ENCODE data around the gene LYST. TPM values are rescaled to one million over a fixed set of nuclear protein-coding genes. Genes with fewer than 3 reads are reported as not detected.

LYST gene
- total RNA-seq, 1 donor from 2014 or later: 106 TPM

DNA sequence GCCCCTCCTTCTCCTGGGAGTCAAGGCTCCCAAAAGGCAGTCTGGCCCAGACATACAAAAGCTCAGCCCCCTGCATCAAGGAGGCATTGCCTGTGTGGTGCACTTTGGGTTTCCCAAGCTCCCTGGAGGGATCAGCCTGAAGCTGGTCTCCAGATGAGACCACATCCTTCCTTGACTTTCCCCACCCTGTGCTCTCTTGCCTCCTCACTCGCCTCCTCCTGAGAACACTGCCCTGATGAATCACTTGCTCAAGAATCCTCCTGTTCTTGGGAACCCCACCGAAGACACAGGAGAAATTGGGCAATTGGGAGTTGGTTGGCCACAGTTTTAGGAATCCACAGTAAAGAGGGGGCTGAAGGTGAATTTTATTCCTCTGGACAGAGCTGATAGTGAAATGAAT lies 34.8 kb upstream of the LYST start:
- peaks cover 22% of the 10 kb centered on the region for H3K4me1 Mint-ChIP-seq
- intact Hi-C loops (cut with micrococcal nuclease): no loop called here
- peaks cover 7% of the 10 kb centered on the region for H3K9me3 Mint-ChIP-seq
- peaks cover 2% of the 10 kb centered on the region for H3K27me3 Mint-ChIP-seq
- no peak overlapping the region for H3K4me3 Mint-ChIP-seq
- no peak overlapping the region for H3K27ac Mint-ChIP-seq
- H3K36me3 Mint-ChIP-seq (ENCODE audit: low read depth): no peaks in the 10 kb centered on the region
- no peak for DNase-seq

DNA sequence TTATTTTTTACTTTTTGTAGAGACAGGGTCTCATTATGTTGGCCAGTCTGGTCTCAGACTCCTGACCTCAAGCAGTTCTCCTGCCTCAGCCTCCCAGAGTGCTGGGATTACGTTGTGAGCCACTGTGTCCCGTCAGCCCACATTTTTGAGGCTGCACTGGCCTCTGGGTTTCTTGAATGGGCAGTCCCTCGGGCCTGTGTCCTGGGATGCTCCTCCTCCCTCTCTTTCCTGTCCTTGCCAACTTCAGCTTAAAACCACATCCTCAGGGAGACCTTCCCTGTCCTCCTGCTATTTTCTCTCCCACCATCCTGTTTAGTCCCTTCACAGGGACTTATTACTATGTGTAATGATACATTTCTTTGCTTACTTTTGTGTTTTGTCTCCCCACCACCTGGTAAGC lies 31.4 kb upstream of the LYST start:
- Mint-ChIP-seq H3K9me3 (peaks cover 5% of the 10 kb centered on the region), H3K4me3 (no peak overlapping the region), H3K36me3 (ENCODE audit: low read depth) (no peaks in the 10 kb centered on the region), H3K4me1 (peaks cover 22% of the 10 kb centered on the region), H3K27ac (peak overlapping the region; percentile 5), H3K27me3 (peaks cover 2% of the 10 kb centered on the region)
- intact Hi-C loops (cut with micrococcal nuclease): no loop called here
- DNase-seq: no peak

DNA sequence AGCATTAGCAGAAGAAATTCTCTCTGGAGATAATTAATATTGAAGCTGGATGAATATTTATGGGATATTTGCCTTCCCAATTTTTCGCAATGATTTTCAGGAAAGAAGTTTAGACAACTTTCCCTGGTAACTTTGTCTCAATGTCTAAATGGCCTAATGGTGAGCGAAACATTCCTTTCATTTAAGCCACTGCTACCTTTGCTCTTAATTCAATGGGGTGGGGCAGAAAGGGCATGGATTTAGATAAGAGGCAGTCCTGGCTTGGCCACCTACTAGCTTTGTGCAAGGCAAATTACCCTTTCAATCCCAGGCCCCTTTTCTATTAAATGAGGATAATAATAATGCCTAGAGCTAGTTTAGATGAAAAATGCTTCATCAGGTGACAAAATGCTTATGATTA lies 27.1 kb upstream of the LYST start:
- DNase-seq: no peak
- Mint-ChIP-seq H3K36me3 (ENCODE audit: low read depth) (no peaks in the 10 kb centered on the region), H3K4me1 (peaks cover 16% of the 10 kb centered on the region), H3K4me3 (no peak overlapping the region), H3K27me3 (no peaks in the 10 kb centered on the region), H3K27ac (no peak overlapping the region), H3K9me3 (peaks cover 5% of the 10 kb centered on the region)
- intact Hi-C loops (cut with micrococcal nuclease): no loop called here

DNA sequence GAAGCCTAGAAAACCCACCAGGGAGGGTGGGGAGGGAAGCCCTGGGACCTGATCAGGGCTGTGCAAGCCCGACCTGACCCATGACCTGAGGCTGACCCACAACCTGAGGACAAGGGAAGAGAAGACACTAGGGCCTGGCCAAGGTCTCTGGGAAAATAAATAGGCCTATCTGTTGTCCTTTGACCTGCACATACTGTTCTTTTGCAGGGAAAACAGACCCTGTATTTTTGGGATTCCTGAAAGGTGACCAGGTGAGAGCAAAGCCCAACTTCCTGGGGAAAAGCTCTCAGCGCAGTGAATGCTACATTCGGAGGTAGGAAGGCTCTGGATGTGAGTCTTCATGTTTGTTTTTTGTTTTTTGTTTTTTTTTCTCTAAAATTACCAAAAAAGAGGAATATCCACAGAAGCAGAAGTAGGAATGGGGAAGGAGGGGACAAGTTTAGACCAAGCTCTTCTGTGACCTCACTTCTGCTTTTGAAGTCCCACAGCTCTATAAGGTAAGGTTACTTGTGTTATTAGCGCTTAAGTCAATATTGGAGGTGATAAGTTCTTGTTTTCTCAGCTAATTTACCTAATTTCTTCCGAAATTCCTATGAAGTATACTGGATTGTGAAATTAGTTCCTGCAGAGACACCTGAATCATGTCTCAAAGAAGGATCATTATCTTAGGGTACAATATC lies 26.2 kb upstream of the LYST start:
- H3K36me3 Mint-ChIP-seq (ENCODE audit: low read depth): peaks cover 1% of the 10 kb centered on the region
- no peak overlapping the region for H3K27ac Mint-ChIP-seq
- peaks cover 22% of the 10 kb centered on the region for H3K4me1 Mint-ChIP-seq

DNA sequence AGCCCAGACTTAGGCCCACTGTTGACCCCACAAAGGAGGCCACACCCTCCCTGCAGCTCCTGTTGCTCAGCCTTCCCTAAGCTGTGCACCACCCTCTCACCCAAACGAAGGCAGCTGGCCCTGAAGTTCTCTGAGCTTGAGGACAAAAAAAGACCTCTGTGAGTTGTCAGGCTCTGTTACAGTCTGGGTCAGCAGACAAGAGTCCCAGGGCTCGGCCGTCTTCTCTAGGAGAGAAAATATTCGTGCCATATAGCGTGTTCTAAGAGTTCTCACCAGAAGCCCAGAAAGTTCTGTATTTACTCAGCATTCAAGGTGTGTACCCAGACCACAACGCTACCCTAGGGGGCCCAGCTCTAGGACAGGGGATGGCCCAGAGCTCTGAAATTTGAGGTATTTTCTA lies 25.5 kb upstream of the LYST start:
- intact Hi-C loops (cut with micrococcal nuclease): no loop called here
- no peak for DNase-seq
- H3K4me1 Mint-ChIP-seq: peaks cover 28% of the 10 kb centered on the region
- H3K9me3 Mint-ChIP-seq: peaks cover 4% of the 10 kb centered on the region
- H3K4me3 Mint-ChIP-seq: no peak overlapping the region
- no peak overlapping the region for H3K27ac Mint-ChIP-seq
- H3K27me3 Mint-ChIP-seq: no peaks in the 10 kb centered on the region
- peaks cover 1% of the 10 kb centered on the region for H3K36me3 Mint-ChIP-seq (ENCODE audit: low read depth)

More for the DNA sequence above, 26.2 kb upstream of the LYST start:
- no peak for DNase-seq
- H3K4me3 Mint-ChIP-seq: no peak overlapping the region
- H3K9me3 Mint-ChIP-seq: peaks cover 5% of the 10 kb centered on the region
- H3K27me3 Mint-ChIP-seq: no peaks in the 10 kb centered on the region
- intact Hi-C loops (cut with micrococcal nuclease): no loop called here

DNA sequence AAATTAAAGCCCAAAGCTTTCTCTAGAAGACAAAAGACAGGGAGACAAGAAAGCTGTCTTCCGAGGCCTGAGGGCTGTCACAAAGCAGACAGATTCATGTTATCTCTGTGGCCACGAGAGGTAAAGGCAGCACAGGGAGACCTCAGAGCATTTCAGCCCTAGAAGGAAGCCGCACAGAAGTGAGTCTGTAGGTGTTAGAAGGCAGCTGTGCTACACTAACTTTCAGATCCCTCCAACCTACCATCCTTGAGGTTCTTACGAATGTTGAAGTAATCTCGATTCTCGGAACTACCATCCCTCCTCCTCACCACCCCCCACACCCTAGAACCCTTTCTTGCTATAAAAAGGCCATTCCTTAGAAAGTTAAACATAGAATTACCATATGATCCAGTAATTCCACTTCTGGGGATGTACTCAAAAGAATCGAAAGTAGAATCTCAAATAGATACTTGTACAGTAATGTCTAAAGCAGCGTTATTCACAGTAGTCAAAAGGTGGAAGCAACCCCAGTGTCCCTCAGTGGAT lies 21.5 kb upstream of the LYST start:
- no peaks in the 10 kb centered on the region for H3K9me3 Mint-ChIP-seq
- H3K27ac Mint-ChIP-seq: peak overlapping the region; percentile 92
- H3K4me3 Mint-ChIP-seq: peak overlapping the region; percentile 59
- peaks cover 48% of the 10 kb centered on the region for H3K4me1 Mint-ChIP-seq
- peaks cover 1% of the 10 kb centered on the region for H3K36me3 Mint-ChIP-seq (ENCODE audit: low read depth)
- no peaks in the 10 kb centered on the region for H3K27me3 Mint-ChIP-seq
- peak; percentile 90 for DNase-seq
- intact Hi-C loops (cut with micrococcal nuclease): loop anchor here (1.0 kb wide), 8 partner anchors 15 to 111 kb away; no protein-coding TSS in a partner anchor

DNA sequence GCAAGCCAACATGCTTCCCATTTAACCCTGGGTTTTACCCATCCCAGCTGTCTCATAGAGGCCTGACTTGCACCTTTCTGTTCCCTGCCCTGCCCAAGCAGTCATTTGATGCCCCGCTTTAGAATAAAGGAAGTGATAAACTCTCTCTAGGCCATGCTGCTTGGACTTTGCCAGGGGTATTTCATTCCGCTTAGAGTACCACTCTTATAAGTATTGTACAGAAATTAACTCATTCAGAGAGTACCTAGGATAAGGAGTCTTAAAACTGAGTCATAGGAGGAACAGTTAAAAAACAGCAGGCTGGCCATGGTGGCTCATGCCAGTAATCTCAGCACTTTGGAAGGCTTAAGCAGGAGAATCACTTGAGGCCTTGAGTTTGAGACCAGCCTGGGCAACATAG lies 21.0 kb upstream of the LYST start:
- Mint-ChIP-seq H3K27me3 (no peaks in the 10 kb centered on the region), H3K36me3 (ENCODE audit: low read depth) (peaks cover 1% of the 10 kb centered on the region), H3K27ac (peak overlapping the region; percentile 92), H3K9me3 (no peaks in the 10 kb centered on the region), H3K4me3 (peak overlapping the region; percentile 67), H3K4me1 (peaks cover 53% of the 10 kb centered on the region)
- intact Hi-C loops (cut with micrococcal nuclease): loop anchor here (1.0 kb wide), 8 partner anchors 14 to 112 kb away; no protein-coding TSS in a partner anchor
- no peak for DNase-seq

DNA sequence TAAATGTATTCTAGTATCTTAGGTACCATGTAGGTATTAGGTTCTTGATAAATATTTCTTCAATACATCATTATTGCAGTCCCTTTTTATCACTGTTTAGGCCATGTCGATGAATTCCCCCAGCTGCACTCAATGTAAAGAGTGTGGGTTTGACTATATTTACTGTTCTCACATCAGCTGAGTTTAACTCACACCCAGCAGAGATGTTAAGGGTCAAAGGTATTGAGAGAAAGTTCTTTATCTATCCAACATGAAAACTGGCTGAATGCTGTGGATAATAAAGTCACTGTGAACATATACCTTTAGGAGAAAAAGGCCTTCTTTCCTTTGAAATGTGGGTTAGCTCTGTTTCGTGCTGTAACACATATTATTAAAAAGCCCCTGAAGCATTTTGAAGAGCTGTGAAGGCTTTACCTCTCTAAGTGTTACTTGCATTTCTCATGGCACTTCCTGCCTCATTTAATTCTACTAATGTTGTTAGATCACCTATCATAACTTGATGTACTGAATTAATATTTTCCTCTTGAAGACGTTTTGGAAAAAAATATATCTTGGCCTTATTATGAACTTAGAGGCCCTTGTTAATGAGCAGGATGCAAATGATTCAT lies 19.1 kb upstream of the LYST start:
- DNase-seq: no peak
- Mint-ChIP-seq H3K36me3 (ENCODE audit: low read depth) (peaks cover 3% of the 10 kb centered on the region), H3K4me1 (peaks cover 53% of the 10 kb centered on the region), H3K9me3 (no peaks in the 10 kb centered on the region), H3K27me3 (no peaks in the 10 kb centered on the region), H3K4me3 (no peak overlapping the region), H3K27ac (peak overlapping the region; percentile 84)
- intact Hi-C loops (cut with micrococcal nuclease): no loop called here

DNA sequence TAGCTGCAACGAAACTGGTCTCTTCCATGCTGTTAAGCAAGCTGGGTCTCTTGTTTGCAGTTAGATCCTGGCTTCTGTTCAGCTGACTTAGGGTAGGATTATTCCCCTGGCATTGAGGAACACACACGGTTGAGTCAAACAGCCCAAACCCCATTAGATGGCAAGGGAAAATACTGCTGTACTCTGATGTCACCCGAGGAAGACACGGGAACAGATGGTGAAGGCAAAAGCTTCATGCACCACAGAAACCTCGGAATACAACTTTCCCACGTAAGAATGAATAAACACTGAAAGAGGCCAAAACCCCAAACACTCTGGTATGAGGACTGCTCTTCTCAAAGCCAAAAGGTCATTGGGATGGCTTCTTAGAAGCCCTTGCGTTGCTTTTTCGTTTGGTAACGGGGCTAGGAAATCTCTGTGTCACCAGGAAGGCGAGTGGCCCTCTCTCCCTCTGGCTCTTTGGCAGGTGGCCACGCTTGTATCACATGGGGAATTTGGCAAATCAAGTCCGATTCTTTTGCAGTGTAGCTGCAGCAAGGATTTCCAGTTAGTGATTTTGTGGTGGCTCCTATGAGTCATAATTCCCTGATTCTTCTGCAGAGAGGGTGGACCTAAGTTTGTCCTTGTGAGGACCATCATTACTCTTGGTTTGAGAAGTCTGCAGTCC lies 16.7 kb upstream of the LYST start:
- H3K4me3 Mint-ChIP-seq: peak overlapping the region; percentile 65
- peak overlapping the region; percentile 79 for H3K27ac Mint-ChIP-seq

DNA sequence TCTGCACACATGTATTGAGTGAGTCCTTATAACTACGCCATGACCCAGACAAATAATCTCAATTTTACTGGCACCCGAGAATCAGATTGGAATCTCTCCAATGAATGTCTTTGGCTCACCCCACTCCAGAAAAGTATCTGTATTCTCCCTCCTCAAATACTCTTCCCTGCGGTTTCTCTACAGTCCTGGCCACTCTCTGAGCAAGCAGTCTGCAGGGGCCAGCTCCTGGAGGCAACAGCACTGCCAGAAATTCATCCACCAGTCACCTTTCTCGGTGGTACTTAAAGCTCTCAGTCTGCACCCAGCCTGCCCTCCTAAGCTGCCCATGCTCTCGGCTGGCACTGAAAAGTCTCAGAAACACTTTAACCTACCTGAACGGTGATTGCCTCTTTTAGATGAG lies 16.1 kb upstream of the LYST start:
- Mint-ChIP-seq H3K36me3 (ENCODE audit: low read depth) (peaks cover 8% of the 10 kb centered on the region), H3K4me1 (peaks cover 57% of the 10 kb centered on the region), H3K27me3 (no peaks in the 10 kb centered on the region), H3K4me3 (peak overlapping the region; percentile 65), H3K9me3 (no peaks in the 10 kb centered on the region), H3K27ac (peak overlapping the region; percentile 79)
- DNase-seq: no peak
- intact Hi-C loops (cut with micrococcal nuclease): loop anchor here (1.0 kb wide), 1 partner anchor 10 kb away; no protein-coding TSS in a partner anchor

More for the DNA sequence above, 16.7 kb upstream of the LYST start:
- Mint-ChIP-seq H3K27me3 (no peaks in the 10 kb centered on the region), H3K4me1 (peaks cover 57% of the 10 kb centered on the region), H3K9me3 (no peaks in the 10 kb centered on the region), H3K36me3 (ENCODE audit: low read depth) (peaks cover 9% of the 10 kb centered on the region)
- intact Hi-C loops (cut with micrococcal nuclease): loop anchor here (1.0 kb wide), 1 partner anchor 10 kb away; no protein-coding TSS in a partner anchor
- DNase-seq: no peak

DNA sequence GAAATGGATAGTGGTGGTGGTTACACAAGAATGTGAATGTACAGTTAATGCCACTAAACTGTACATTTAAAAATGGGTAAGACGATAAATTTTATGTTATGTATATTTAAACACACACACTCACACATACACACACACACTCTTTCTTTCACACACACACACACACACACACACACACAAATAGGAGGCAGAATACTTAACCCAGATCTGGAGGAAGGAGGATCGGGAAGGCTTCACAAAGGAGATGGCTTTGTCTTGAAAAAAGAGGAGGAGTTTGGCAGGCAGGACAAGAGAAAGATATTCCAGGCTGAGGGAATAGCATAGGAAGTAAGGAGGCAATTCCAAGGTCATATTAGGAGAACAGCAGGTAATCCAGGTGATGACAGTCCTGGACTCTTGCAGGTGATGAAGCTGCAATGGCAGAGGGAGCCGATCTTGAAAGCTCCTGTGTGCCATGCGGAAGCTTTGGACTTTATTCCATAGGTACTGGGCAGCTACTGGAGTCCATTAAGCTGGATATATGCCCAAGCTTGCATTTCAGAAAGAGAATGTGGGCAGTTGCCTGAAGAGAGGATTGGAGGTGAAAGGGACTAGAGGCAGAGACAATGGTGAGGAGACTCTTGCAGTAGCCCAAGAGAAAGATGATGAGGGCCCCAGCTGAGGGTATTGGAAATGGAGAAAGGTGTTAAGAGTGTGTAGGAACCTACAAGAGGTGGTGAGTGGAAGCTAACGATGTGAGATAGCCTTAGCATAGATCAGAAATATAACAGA lies 15.4 kb upstream of the LYST start:
- intact Hi-C loops (cut with micrococcal nuclease): no loop called here
- H3K9me3 Mint-ChIP-seq: no peaks in the 10 kb centered on the region
- H3K4me3 Mint-ChIP-seq: peak overlapping the region; percentile 65
- peaks cover 10% of the 10 kb centered on the region for H3K36me3 Mint-ChIP-seq (ENCODE audit: low read depth)
- no peaks in the 10 kb centered on the region for H3K27me3 Mint-ChIP-seq
- H3K27ac Mint-ChIP-seq: peak overlapping the region; percentile 79
- no peak for DNase-seq
- peaks cover 57% of the 10 kb centered on the region for H3K4me1 Mint-ChIP-seq

DNA sequence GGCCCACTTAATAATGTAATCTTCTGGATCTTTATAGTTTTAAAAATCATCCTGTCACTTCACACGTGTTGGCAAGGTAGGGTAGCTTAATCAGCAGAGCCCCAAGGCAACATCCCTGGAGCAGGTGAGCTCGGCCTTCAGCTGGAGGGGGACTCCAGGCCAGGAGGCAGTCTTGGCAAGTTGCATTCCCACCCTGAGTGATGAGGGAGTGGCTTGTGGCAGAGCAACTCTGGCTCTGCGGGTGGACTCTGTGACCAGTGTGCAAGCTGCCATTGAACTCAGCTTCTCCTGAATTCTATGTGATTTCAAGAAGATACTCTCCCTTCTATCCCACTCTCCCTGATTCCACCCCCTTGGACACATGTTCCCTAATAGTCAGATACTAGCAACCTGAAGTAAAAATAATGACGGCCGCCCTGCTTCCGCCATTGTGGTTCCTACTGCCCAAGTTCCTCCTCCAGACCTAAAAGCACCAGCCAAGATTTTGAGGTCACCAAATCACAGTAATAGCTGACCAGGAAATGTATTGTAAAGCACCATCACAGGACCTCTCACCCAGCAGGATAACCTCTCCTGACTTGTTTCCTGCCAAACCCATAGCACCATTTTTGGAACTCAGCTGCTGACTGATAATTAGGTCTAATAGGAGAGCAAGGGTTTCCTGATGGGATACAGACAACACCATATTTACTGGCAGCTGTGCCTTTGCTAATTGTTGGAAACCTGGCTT lies 11.5 kb upstream of the LYST start:
- Mint-ChIP-seq H3K36me3 (ENCODE audit: low read depth) (peaks cover 10% of the 10 kb centered on the region), H3K9me3 (no peaks in the 10 kb centered on the region), H3K4me3 (peak overlapping the region; percentile 15), H3K27ac (peak overlapping the region; percentile 92), H3K27me3 (no peaks in the 10 kb centered on the region), H3K4me1 (peaks cover 71% of the 10 kb centered on the region)
- intact Hi-C loops (cut with micrococcal nuclease): loop anchor here (10.0 kb wide), 2 partner anchors 407 to 517 kb away; partner anchors contain the start of genes EDARADD and ERO1B
- DNase-seq: peak; percentile 58

DNA sequence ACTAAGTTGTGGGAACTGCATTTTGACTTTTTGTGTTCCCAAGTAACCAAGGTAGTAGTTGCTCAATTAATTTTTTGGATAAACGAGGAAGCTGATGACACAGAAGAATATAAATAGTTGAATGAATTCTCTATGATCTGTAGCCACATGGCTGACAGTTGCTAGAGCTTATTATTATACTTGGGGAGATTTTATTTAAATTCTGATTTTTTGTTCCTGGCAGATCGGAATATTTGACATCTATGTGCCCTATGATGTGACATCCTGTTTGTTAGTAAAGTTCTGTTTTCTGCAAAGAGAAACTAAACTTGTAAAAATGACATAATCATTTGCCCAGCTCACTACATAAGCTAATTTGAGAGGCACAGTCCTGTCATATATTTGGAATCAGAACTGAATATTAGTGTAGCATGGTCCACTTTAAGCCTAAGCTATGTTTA lies 9.7 kb upstream of the LYST start:
- H3K4me1 Mint-ChIP-seq: peaks cover 76% of the 10 kb centered on the region
- peak overlapping the region; percentile 92 for H3K27ac Mint-ChIP-seq
- intact Hi-C loops (cut with micrococcal nuclease): loop anchor here (1.0 to 10.0 kb wide), 3 partner anchors 9 to 518 kb away; partner anchors contain the start of genes EDARADD and ERO1B
- H3K9me3 Mint-ChIP-seq: no peaks in the 10 kb centered on the region
- no peaks in the 10 kb centered on the region for H3K27me3 Mint-ChIP-seq
- H3K36me3 Mint-ChIP-seq (ENCODE audit: low read depth): peaks cover 14% of the 10 kb centered on the region
- H3K4me3 Mint-ChIP-seq: peak overlapping the region; percentile 59
- DNase-seq: peak; percentile 68

Data from activated CD4-positive, alpha-beta T cell treated with anti-CD3 and anti-CD28 coated beads, Interleukin-2, amount 10 ng/mL, durations not matched to agents 24 days and 14 days (primary cell).